HepG2 (cell line): Measurements from ENCODE around the gene CPPED1. TPM values are rescaled to one million over a fixed set of nuclear protein-coding genes. Genes with fewer than 3 reads are reported as not detected.

ENCODE experiments used
- FOXC1 ChIP-seq: sonication (generic); formaldehyde crosslinking; IDR thresholded peaks from 2 replicates; pipeline ENCODE4 v1.8.0; 2022; ENCODE audit warnings: mild to moderate bottlenecking, missing genetic modification reagents, borderline replicate concordance
- FOXK1 ChIP-seq: sonication (generic); formaldehyde crosslinking; IDR thresholded peaks from 2 replicates; pipeline ENCODE4 v1.4.0; 2020; ENCODE audit warnings: low read depth, missing genetic modification reagents, borderline replicate concordance
- GATAD1 ChIP-seq: IDR thresholded peaks from 2 replicates; pipeline ENCODE4 v1.6.1; 2016; ENCODE audit warnings: missing genetic modification reagents, missing compliant biosample characterization
- HMG20B ChIP-seq: conservative IDR thresholded peaks from 2 replicates; pipeline ENCODE4 v1.6.1; 2016; ENCODE audit warnings: missing genetic modification reagents, missing compliant biosample characterization
- HOXD1 ChIP-seq: sonication (generic); formaldehyde crosslinking; IDR thresholded peaks from 2 replicates; pipeline ENCODE4 v1.5.0; 2020; ENCODE audit warnings: missing genetic modification reagents
- IRF2 ChIP-seq: IDR thresholded peaks from 2 replicates; pipeline ENCODE4 v1.6.1; 2018; ENCODE audit warnings: missing genetic modification reagents, missing compliant biosample characterization
- PHF21A ChIP-seq: sonication (generic); formaldehyde crosslinking; IDR thresholded peaks from 2 replicates; pipeline ENCODE4 v1.5.0; 2020; ENCODE audit warnings: mild to moderate bottlenecking, missing genetic modification reagents
- REPIN1 ChIP-seq: sonication (generic); formaldehyde crosslinking; IDR thresholded peaks from 2 replicates; pipeline ENCODE4 v1.8.0; 2022; ENCODE audit warnings: missing genetic modification reagents, low read depth, mild to moderate bottlenecking, borderline replicate concordance
- SMYD3 ChIP-seq: sonication (generic); formaldehyde crosslinking; IDR thresholded peaks from 2 replicates; pipeline ENCODE4 v1.8.1; 2023; ENCODE audit warnings: mild to moderate bottlenecking, missing genetic modification reagents
- SP4 ChIP-seq: sonication (generic); formaldehyde crosslinking; IDR thresholded peaks from 2 replicates; pipeline ENCODE4 v1.8.1; 2023; ENCODE audit warnings: mild to moderate bottlenecking, missing genetic modification reagents
- SSRP1 ChIP-seq: IDR thresholded peaks from 2 replicates; pipeline ENCODE4 v1.6.1; 2016; ENCODE audit warnings: control low read depth
- TSC22D2 ChIP-seq: sonication (generic); formaldehyde crosslinking; IDR thresholded peaks from 2 replicates; pipeline ENCODE4 v1.5.1; 2020; ENCODE audit warnings: missing genetic modification reagents, mild to moderate bottlenecking, borderline replicate concordance
- WIZ ChIP-seq: sonication (generic); formaldehyde crosslinking; IDR thresholded peaks from 2 replicates; pipeline ENCODE4 v1.5.1; 2020; ENCODE audit warnings: mild to moderate bottlenecking, missing genetic modification reagents
- YEATS2 ChIP-seq: sonication (generic); formaldehyde crosslinking; IDR thresholded peaks from 2 replicates; pipeline ENCODE4 v1.4.0; 2020; ENCODE audit warnings: missing genetic modification reagents, borderline replicate concordance
- ZBTB44 ChIP-seq: sonication (generic); formaldehyde crosslinking; IDR thresholded peaks from 2 replicates; pipeline ENCODE4 v1.4.0; 2020; ENCODE audit warnings: missing genetic modification reagents
- ZNF207 ChIP-seq: fragments of 450-650 bp; IDR thresholded peaks from 2 replicates; pipeline ENCODE4 v1.6.1; 2016; ENCODE audit warnings: antibody characterized with exemption, borderline replicate concordance
- ZNF263 ChIP-seq: sonication (generic); formaldehyde crosslinking; IDR thresholded peaks from 2 replicates; pipeline ENCODE4 v1.4.0; 2020; ENCODE audit warnings: missing genetic modification reagents
- ZNF556 ChIP-seq: sonication (generic); formaldehyde crosslinking; IDR thresholded peaks from 2 replicates; pipeline ENCODE4 v1.4.0; 2020; ENCODE audit warnings: mild to moderate bottlenecking, missing genetic modification reagents, borderline replicate concordance
- ZNF740 ChIP-seq: sonication (generic); formaldehyde crosslinking; IDR thresholded peaks from 2 replicates; pipeline ENCODE4 v1.4.0; 2020; ENCODE audit warnings: missing genetic modification reagents
- polyA plus RNA-seq, 8 experiments: library from polyadenylated mRNA; depleted of rRNA in 3 of 8; stranded (reverse) in 7 of 8; unstranded in 1 of 8; fragments of >200 nt; fragmentation: Illumina TruSeq in 4 of 8; extraction: Trizol in 4 of 8; gene quantifications; 2 replicates each; pipeline versions ENCODE4 v1.2.1 to v1.2.3, GENCODE V29; 2011 to 2016; ENCODE audit warnings: low read depth in 4 of 8, missing spikeins in 1 of 8, mixed read lengths in 1 of 8; ENCODE audit not compliant: insufficient read depth in 1 of 8
- total RNA-seq, 5 experiments: library from RNA; depleted of rRNA; stranded (reverse); fragments of >200 nt; fragmentation: Illumina TruSeq; extraction: Trizol; gene quantifications; 2 replicates each; pipeline ENCODE4 v1.2.3, GENCODE V29; 2016; ENCODE audit warnings: low read depth in 1 of 5
- TF ChIP-seq, protein P1 (sequence below): sonication (generic); formaldehyde crosslinking; IDR thresholded peaks from 2 replicates; pipeline ENCODE4 v1.4.0; 2020; ENCODE audit warnings: missing genetic modification reagents
- TF ChIP-seq, protein P2 (sequence below): IDR thresholded peaks from 2 replicates; pipeline ENCODE4 v1.4.0; 2020; ENCODE audit warnings: mild to moderate bottlenecking, missing genetic modification reagents

The CPPED1 gene
- total and polyA plus RNA-seq, 2 of the 13 experiments (the other 11 are each of a cell fraction or from before 2014, with no cell fraction given) = 66.6 to 71.3 TPM

DNA sequence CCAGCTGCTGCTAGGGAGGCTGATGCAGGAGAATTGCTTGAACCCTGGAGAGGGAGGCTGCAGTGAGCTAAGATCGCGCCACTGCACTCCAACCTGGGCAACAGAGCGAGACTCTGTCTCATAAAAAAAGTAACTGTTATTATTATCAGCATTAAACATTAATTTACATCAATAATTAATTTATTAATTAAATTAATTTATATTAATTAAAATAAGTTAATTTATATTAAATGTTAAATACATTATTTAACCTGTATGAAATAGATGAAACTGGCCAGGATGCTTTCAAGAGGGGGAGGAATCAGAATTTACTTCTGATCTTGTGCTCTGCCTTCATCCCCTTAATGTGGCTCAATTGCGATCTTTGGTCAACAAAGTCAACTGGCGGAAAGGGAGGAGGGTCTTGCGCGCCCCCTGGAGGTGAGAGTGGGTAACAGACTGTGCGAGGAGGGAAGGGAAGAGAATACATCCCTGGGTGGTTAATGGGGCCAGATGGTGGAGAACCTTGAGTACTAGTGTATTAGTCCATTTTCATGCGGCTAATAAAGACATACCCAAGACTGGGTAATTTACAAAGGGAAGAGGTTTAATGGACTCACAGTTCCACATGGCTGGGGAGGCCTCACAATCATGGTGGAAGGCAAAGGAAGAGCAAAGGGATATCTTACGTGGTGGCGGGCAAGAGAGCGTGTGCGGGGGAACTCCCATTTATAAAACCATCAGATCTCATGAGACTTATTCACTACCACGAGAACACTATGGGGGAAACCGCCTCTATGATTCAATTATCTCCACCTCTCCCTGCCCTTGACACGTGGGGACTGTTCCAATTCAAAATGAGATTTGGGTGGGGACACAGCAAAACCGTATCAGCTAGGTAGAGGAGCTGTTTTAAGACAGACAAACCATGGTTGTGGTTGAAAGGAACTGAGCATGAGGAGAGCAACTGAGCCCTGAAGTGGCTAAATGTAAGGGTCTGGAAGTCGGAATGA lies 15.7 kb upstream of the CPPED1 start (continued):
- TF ChIP-seq HOXD1 (CRISPR knock-in tag) (no peak), ZNF740 (CRISPR knock-in tag) (no peak), REPIN1 (CRISPR knock-in tag) (peak; percentile 44; the same call in 1 of the 2 replicates), ZBTB44 (no peak), ZNF263 (CRISPR knock-in tag) (peak; percentile 62; the same call in 1 of the 2 replicates), SSRP1 (peak; percentile 80), GATAD1 (CRISPR knock-in tag) (0 out of 2 replicates have a peak, but pooled peaks have one; percentile 27), WIZ (CRISPR knock-in tag) (no peak), SMYD3 (0 out of 2 replicates have a peak, but pooled peaks have one; percentile 25), FOXK1 (CRISPR knock-in tag) (peak; percentile 23; the same call in 1 of the 2 replicates), TSC22D2 (peak; percentile 41; the same call in 1 of the 2 replicates), ZNF207 (no peak), YEATS2 (CRISPR knock-in tag) (0 out of 2 replicates have a peak, but pooled peaks have one; percentile 35), SP4 (CRISPR knock-in tag) (no peak; the same call in 1 of the 2 replicates), FOXC1 (CRISPR knock-in tag) (0 out of 2 replicates have a peak, but pooled peaks have one; percentile 14), PHF21A (CRISPR knock-in tag) (no peak), ZNF556 (no peak), IRF2 (peak; percentile 76), HMG20B (no peak)
- TF ChIP-seq, protein P1, sequence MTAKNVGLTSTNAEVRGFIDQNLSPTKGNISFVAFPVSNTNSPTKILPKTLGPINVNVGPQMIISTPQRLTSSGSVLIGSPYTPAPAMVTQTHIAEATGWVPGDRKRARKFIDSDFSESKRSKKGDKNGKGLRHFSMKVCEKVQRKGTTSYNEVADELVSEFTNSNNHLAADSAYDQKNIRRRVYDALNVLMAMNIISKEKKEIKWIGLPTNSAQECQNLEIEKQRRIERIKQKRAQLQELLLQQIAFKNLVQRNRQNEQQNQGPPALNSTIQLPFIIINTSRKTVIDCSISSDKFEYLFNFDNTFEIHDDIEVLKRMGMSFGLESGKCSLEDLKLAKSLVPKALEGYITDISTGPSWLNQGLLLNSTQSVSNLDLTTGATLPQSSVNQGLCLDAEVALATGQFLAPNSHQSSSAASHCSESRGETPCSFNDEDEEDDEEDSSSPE (CRISPR knock-in tag) = 0 out of 2 replicates have a peak, but pooled peaks have one; percentile 22
- TF ChIP-seq, protein P2, sequence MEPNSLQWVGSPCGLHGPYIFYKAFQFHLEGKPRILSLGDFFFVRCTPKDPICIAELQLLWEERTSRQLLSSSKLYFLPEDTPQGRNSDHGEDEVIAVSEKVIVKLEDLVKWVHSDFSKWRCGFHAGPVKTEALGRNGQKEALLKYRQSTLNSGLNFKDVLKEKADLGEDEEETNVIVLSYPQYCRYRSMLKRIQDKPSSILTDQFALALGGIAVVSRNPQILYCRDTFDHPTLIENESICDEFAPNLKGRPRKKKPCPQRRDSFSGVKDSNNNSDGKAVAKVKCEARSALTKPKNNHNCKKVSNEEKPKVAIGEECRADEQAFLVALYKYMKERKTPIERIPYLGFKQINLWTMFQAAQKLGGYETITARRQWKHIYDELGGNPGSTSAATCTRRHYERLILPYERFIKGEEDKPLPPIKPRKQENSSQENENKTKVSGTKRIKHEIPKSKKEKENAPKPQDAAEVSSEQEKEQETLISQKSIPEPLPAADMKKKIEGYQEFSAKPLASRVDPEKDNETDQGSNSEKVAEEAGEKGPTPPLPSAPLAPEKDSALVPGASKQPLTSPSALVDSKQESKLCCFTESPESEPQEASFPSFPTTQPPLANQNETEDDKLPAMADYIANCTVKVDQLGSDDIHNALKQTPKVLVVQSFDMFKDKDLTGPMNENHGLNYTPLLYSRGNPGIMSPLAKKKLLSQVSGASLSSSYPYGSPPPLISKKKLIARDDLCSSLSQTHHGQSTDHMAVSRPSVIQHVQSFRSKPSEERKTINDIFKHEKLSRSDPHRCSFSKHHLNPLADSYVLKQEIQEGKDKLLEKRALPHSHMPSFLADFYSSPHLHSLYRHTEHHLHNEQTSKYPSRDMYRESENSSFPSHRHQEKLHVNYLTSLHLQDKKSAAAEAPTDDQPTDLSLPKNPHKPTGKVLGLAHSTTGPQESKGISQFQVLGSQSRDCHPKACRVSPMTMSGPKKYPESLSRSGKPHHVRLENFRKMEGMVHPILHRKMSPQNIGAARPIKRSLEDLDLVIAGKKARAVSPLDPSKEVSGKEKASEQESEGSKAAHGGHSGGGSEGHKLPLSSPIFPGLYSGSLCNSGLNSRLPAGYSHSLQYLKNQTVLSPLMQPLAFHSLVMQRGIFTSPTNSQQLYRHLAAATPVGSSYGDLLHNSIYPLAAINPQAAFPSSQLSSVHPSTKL (CRISPR knock-in tag) = peak; percentile 60
